ENCODE results near the gene POLDIP2. TPM values are rescaled to one million over a fixed set of nuclear protein-coding genes. Genes with fewer than 3 reads are reported as not detected.

Gene POLDIP2
- total RNA-seq, 1 donor from 2014 or later, result 79.3 TPM

- DNase-seq (ENCODE audit: extremely low spot score, unreplicated experiment), result no peak
- H3K9me3 Mint-ChIP-seq, result no peaks in the 10 kb centered on the region
- no peak overlapping the region for H3K27ac Mint-ChIP-seq
- H3K4me1 Mint-ChIP-seq (ENCODE audit: unreplicated experiment), result peaks cover 6% of the 10 kb centered on the region
- peak overlapping the region; percentile 85 for H3K4me3 Mint-ChIP-seq
- H3K36me3 Mint-ChIP-seq, result peaks cover 25% of the 10 kb centered on the region
- peaks cover 56% of the 10 kb centered on the region for H3K27me3 Mint-ChIP-seq
- TF ChIP-seq CTCF (conservative IDR thresholded peaks at IDR 0.05), result no peak
Observed at GRCh38 chr17:28384281-28385036, 27.1 kb upstream of the POLDIP2 start.

GRCh38 chr17:28381141-28381825, 24.0 kb upstream of the POLDIP2 start:
- H3K27me3 Mint-ChIP-seq, result peaks cover 60% of the 10 kb centered on the region
- peak overlapping the region; percentile 59 for H3K4me3 Mint-ChIP-seq
- no peaks in the 10 kb centered on the region for H3K9me3 Mint-ChIP-seq
- peaks cover 6% of the 10 kb centered on the region for H3K4me1 Mint-ChIP-seq (ENCODE audit: unreplicated experiment)
- DNase-seq (ENCODE audit: extremely low spot score, unreplicated experiment), result no peak
- H3K27ac Mint-ChIP-seq, result peak overlapping the region; percentile 50
- TF ChIP-seq CTCF (conservative IDR thresholded peaks at IDR 0.05), result peak; percentile 60
- peaks cover 20% of the 10 kb centered on the region for H3K36me3 Mint-ChIP-seq

GRCh38 chr17:28379814-28380801, 22.8 kb upstream of the POLDIP2 start:
- Mint-ChIP-seq H3K4me3 (peak overlapping the region; percentile 13), H3K27ac (peak overlapping the region; percentile 43), H3K36me3 (peaks cover 20% of the 10 kb centered on the region), H3K4me1 (ENCODE audit: unreplicated experiment) (peaks cover 6% of the 10 kb centered on the region), H3K9me3 (no peaks in the 10 kb centered on the region), H3K27me3 (peaks cover 57% of the 10 kb centered on the region)
- DNase-seq (ENCODE audit: extremely low spot score, unreplicated experiment), result no peak
- TF ChIP-seq CTCF (conservative IDR thresholded peaks at IDR 0.05), result no peak

- Mint-ChIP-seq H3K36me3 (peaks cover 4% of the 10 kb centered on the region), H3K9me3 (no peaks in the 10 kb centered on the region), H3K4me1 (ENCODE audit: unreplicated experiment) (peaks cover 28% of the 10 kb centered on the region), H3K27me3 (peaks cover 14% of the 10 kb centered on the region), H3K27ac (no peak overlapping the region), H3K4me3 (peak overlapping the region; percentile 83)
- no peak for TF ChIP-seq CTCF (conservative IDR thresholded peaks at IDR 0.05)
- no peak for DNase-seq (ENCODE audit: extremely low spot score, unreplicated experiment)
Observed at GRCh38 chr17:28372945-28373274, 15.6 kb upstream of the POLDIP2 start.

- TF ChIP-seq CTCF (conservative IDR thresholded peaks at IDR 0.05), result no peak
- Mint-ChIP-seq H3K36me3 (peaks cover 4% of the 10 kb centered on the region), H3K27ac (no peak overlapping the region), H3K9me3 (no peaks in the 10 kb centered on the region), H3K4me1 (ENCODE audit: unreplicated experiment) (peaks cover 28% of the 10 kb centered on the region), H3K27me3 (peaks cover 14% of the 10 kb centered on the region), H3K4me3 (peak overlapping the region; percentile 83)
- no peak for DNase-seq (ENCODE audit: extremely low spot score, unreplicated experiment)
Observed at GRCh38 chr17:28372203-28372944, 15.0 kb upstream of the POLDIP2 start.
